ENCODE data around the gene TCOF1. TPM values are rescaled to one million over a fixed set of nuclear protein-coding genes. Genes with fewer than 3 reads are reported as not detected.
A peak's percentile ranks its signal among the peaks of the same experiment; 100 is the strongest.

Gene TCOF1
- total RNA-seq, 2 experiments from 2014 or later, result 61.3 to 108 TPM

GRCh38 chr5:150399524-150400211 lies 42.2 kb downstream of the TCOF1 start:
- peaks cover 5% of the 10 kb centered on the region; the same call in 1 of the 2 replicates for H4K20me1 ChIP-seq (ENCODE audit: insufficient read depth, low read length)
- peaks cover 29% of the 10 kb centered on the region for H3K4me1 ChIP-seq (ENCODE audit: insufficient read depth, low read length, poor library complexity, severe bottlenecking)
- no peak overlapping the region for H3K4me3 ChIP-seq (ENCODE audit: low read depth, low read length, poor library complexity, severe bottlenecking)
- no TSS peak for BruUV-seq (replicated peaks)
- TF ChIP-seq CTCF (conservative IDR thresholded peaks at IDR 0.05; ENCODE audit: low read length), result no peak
- TF ChIP-seq EZH2phosphoT487 (IDR thresholded peaks at IDR 0.05; ENCODE audit: borderline replicate concordance, low read depth, low read length), result no peak
- intact Hi-C loops (cut with micrococcal nuclease; ENCODE audit: unreplicated experiment), result no loop called here
- CTCF ChIA-PET (ENCODE audit: unreplicated experiment), result interaction anchor here (0.6 to 3.4 kb wide), 10 partner anchors 10 to 146 kb away, joined by 3 to 20 read pairs (median 6); partner anchors contain the start of genes CD74 and RPS14
- H3K27ac ChIP-seq (ENCODE audit: low read depth, low read length, poor library complexity, severe bottlenecking), result peak overlapping the region; percentile 36
- H3K9me3 ChIP-seq (ENCODE audit: low read length), result no peaks in the 10 kb centered on the region
- no peak overlapping the region for H3K4me2 ChIP-seq (ENCODE audit: low read length)
- no peaks in the 10 kb centered on the region for H3K79me2 ChIP-seq (ENCODE audit: insufficient read depth, low read depth, low read length)
- H2AFZ ChIP-seq (ENCODE audit: low read length), result no peak overlapping the region
- POLR2A ChIA-PET, result interaction anchor here (0.9 to 4.8 kb wide), 6 partner anchors 11 to 67 kb away, joined by 3 to 33 read pairs (median 4); partner anchors contain the start of gene CD74
- H3K36me3 ChIP-seq (ENCODE audit: insufficient read depth, low read length), result peaks cover 98% of the 10 kb centered on the region
- DNase-seq (ENCODE audit: low spot score), result no peak
- H3K9me2 ChIP-seq (ENCODE audit: insufficient read depth, low read length), result no peaks in the 10 kb centered on the region

GRCh38 chr5:150400316-150401075 lies 43.0 kb downstream of the TCOF1 start:
- H4K20me1 ChIP-seq (ENCODE audit: insufficient read depth, low read length), result peaks cover 5% of the 10 kb centered on the region; the same call in 1 of the 2 replicates
- peak; percentile 33 for DNase-seq (ENCODE audit: low spot score)
- peaks cover 99% of the 10 kb centered on the region for H3K36me3 ChIP-seq (ENCODE audit: insufficient read depth, low read length)
- H2AFZ ChIP-seq (ENCODE audit: low read length), result no peak overlapping the region
- TF ChIP-seq EZH2phosphoT487 (IDR thresholded peaks at IDR 0.05; ENCODE audit: borderline replicate concordance, low read depth, low read length), result no peak
- no peak for TF ChIP-seq CTCF (conservative IDR thresholded peaks at IDR 0.05; ENCODE audit: low read length)
- POLR2A ChIA-PET, result interaction anchor here (0.9 to 4.8 kb wide), 4 partner anchors 10 to 55 kb away, joined by 3 to 33 read pairs (median 12); partner anchors contain the start of gene CD74
- peaks cover 5% of the 10 kb centered on the region; the same call in 1 of the 2 replicates for H3K79me2 ChIP-seq (ENCODE audit: insufficient read depth, low read depth, low read length)
- no TSS peak for BruUV-seq (replicated peaks)
- H3K4me1 ChIP-seq (ENCODE audit: insufficient read depth, low read length, poor library complexity, severe bottlenecking), result peaks cover 34% of the 10 kb centered on the region
- CTCF ChIA-PET (ENCODE audit: unreplicated experiment), result interaction anchor here (0.6 to 0.8 kb wide), 3 partner anchors 10 to 145 kb away, joined by 3 to 4 read pairs (median 4); no protein-coding TSS in a partner anchor
- H3K4me2 ChIP-seq (ENCODE audit: low read length), result no peak overlapping the region
- H3K9me3 ChIP-seq (ENCODE audit: low read length), result no peaks in the 10 kb centered on the region
- H3K27ac ChIP-seq (ENCODE audit: low read depth, low read length, poor library complexity, severe bottlenecking), result peak overlapping the region; percentile 36
- intact Hi-C loops (cut with micrococcal nuclease; ENCODE audit: unreplicated experiment), result no loop called here
- H3K9me2 ChIP-seq (ENCODE audit: insufficient read depth, low read length), result no peaks in the 10 kb centered on the region
- no peak overlapping the region for H3K4me3 ChIP-seq (ENCODE audit: low read depth, low read length, poor library complexity, severe bottlenecking)
